ENCODE measurements around the gene DBF4. TPM values are rescaled to one million over a fixed set of nuclear protein-coding genes. Genes with fewer than 3 reads are reported as not detected.

DBF4 gene
- total and polyA plus RNA-seq, 2 of the 13 experiments (the other 11 are each of a cell fraction or from before 2014, with no cell fraction given), result 5.0 to 64.4 TPM

DNA sequence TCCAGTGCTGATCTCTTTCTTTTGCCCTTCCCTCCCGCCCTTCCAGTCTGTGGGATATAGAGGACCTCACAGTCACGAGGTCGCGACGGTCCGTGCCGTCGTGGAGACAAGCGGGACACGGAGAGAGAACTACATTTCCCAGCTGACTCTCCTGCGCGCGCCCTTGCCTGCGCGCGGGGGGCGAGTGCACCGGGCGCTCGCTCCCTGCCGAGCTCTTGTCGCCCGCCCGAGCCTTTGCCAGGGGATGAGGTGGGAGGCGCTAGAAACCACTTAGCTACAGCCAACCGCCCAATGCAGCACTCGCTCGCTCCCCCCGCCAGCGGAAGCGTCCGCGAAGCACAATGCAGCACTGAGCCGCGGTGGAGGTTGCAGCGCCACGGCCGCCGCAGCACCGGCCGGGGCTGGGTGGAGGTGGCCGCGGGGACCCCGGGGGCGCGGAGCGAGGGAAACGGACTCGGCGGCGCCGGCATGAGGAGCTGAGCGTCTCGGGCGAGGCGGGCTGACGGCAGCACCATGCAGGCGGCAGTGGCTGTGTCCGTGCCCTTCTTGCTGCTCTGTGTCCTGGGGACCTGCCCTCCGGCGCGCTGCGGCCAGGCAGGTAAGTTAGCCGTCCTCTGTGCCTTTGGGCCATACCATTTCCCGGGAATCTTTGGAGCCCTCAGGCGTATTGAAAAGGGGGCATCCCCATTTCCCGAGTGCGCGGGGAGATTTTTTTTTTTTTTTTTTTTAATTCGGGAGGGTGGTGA, 57.8 kb downstream of the DBF4 start, which contains the start of gene ADAM22 (continued):
- TF ChIP-seq SUZ12 (IDR thresholded peaks at IDR 0.05; ENCODE audit: low read depth, low read length), result peak; percentile 42; the same call in 1 of the 2 replicates
- peak; percentile 30; the same call in 1 of the 2 replicates for TF ChIP-seq ZFP90 (CRISPR knock-in tag; IDR thresholded peaks at IDR 0.05; ENCODE audit: borderline replicate concordance)
- TF ChIP-seq JUN (CRISPR knock-in tag; IDR thresholded peaks at IDR 0.05), result no peak
- no peak for TF ChIP-seq MAFK (conservative IDR thresholded peaks at IDR 0.05 in 1 of 2, IDR thresholded peaks at IDR 0.05 in 1 of 2; ENCODE audit: low read length in 2 of 2)
- TF ChIP-seq ZNF230 (CRISPR knock-in tag; IDR thresholded peaks at IDR 0.05), result peak; percentile 38; the same call in 1 of the 2 replicates
- 0 out of 2 replicates have a peak, but pooled peaks have one; percentile 26 for TF ChIP-seq ZNF672 (CRISPR knock-in tag; IDR thresholded peaks at IDR 0.05)
- TF ChIP-seq MED1 (CRISPR knock-in tag; IDR thresholded peaks at IDR 0.05), result peak; percentile 50
- peak; percentile 57; the same call in 1 of the 2 replicates for TF ChIP-seq ZNF563 (CRISPR knock-in tag; IDR thresholded peaks at IDR 0.05)
- TF ChIP-seq XRCC5 (optimal IDR thresholded peaks at IDR 0.05; ENCODE audit: low read length), result peak; percentile 96
- TF ChIP-seq, protein P1, sequence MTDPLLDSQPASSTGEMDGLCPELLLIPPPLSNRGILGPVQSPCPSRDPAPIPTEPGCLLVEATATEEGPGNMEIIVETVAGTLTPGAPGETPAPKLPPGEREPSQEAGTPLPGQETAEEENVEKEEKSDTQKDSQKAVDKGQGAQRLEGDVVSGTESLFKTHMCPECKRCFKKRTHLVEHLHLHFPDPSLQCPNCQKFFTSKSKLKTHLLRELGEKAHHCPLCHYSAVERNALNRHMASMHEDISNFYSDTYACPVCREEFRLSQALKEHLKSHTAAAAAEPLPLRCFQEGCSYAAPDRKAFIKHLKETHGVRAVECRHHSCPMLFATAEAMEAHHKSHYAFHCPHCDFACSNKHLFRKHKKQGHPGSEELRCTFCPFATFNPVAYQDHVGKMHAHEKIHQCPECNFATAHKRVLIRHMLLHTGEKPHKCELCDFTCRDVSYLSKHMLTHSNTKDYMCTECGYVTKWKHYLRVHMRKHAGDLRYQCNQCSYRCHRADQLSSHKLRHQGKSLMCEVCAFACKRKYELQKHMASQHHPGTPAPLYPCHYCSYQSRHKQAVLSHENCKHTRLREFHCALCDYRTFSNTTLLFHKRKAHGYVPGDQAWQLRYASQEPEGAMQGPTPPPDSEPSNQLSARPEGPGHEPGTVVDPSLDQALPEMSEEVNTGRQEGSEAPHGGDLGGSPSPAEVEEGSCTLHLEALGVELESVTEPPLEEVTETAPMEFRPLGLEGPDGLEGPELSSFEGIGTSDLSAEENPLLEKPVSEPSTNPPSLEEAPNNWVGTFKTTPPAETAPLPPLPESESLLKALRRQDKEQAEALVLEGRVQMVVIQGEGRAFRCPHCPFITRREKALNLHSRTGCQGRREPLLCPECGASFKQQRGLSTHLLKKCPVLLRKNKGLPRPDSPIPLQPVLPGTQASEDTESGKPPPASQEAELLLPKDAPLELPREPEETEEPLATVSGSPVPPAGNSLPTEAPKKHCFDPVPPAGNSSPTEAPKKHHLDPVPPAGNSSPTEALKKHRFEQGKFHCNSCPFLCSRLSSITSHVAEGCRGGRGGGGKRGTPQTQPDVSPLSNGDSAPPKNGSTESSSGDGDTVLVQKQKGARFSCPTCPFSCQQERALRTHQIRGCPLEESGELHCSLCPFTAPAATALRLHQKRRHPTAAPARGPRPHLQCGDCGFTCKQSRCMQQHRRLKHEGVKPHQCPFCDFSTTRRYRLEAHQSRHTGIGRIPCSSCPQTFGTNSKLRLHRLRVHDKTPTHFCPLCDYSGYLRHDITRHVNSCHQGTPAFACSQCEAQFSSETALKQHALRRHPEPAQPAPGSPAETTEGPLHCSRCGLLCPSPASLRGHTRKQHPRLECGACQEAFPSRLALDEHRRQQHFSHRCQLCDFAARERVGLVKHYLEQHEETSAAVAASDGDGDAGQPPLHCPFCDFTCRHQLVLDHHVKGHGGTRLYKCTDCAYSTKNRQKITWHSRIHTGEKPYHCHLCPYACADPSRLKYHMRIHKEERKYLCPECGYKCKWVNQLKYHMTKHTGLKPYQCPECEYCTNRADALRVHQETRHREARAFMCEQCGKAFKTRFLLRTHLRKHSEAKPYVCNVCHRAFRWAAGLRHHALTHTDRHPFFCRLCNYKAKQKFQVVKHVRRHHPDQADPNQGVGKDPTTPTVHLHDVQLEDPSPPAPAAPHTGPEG (CRISPR knock-in tag; IDR thresholded peaks at IDR 0.05), result peak; percentile 99
- TF ChIP-seq MBNL3 (CRISPR knock-in tag; conservative IDR thresholded peaks at IDR 0.05), result no peak
- TF ChIP-seq, protein P2, sequence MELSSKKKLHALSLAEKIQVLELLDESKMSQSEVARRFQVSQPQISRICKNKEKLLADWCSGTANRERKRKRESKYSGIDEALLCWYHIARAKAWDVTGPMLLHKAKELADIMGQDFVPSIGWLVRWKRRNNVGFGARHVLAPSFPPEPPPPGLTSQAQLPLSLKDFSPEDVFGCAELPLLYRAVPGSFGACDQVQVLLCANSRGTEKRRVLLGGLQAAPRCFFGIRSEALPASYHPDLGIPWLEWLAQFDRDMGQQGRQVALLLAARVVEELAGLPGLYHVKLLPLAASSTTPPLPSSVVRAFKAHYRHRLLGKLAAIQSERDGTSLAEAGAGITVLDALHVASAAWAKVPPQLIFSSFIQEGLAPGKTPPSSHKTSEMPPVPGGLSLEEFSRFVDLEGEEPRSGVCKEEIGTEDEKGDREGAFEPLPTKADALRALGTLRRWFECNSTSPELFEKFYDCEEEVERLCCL (CRISPR knock-in tag; IDR thresholded peaks at IDR 0.05; ENCODE audit: borderline replicate concordance), result no peak
- TF ChIP-seq MED13 (CRISPR knock-in tag; IDR thresholded peaks at IDR 0.05), result peak; percentile 69; the same call in 1 of the 2 replicates
- 0 out of 2 replicates have a peak, but pooled peaks have one; percentile 44 for TF ChIP-seq ZNF205 (CRISPR knock-in tag; IDR thresholded peaks at IDR 0.05)
- TF ChIP-seq NR2F1 (CRISPR knock-in tag; IDR thresholded peaks at IDR 0.05), result no peak
- TF ChIP-seq, protein P3, sequence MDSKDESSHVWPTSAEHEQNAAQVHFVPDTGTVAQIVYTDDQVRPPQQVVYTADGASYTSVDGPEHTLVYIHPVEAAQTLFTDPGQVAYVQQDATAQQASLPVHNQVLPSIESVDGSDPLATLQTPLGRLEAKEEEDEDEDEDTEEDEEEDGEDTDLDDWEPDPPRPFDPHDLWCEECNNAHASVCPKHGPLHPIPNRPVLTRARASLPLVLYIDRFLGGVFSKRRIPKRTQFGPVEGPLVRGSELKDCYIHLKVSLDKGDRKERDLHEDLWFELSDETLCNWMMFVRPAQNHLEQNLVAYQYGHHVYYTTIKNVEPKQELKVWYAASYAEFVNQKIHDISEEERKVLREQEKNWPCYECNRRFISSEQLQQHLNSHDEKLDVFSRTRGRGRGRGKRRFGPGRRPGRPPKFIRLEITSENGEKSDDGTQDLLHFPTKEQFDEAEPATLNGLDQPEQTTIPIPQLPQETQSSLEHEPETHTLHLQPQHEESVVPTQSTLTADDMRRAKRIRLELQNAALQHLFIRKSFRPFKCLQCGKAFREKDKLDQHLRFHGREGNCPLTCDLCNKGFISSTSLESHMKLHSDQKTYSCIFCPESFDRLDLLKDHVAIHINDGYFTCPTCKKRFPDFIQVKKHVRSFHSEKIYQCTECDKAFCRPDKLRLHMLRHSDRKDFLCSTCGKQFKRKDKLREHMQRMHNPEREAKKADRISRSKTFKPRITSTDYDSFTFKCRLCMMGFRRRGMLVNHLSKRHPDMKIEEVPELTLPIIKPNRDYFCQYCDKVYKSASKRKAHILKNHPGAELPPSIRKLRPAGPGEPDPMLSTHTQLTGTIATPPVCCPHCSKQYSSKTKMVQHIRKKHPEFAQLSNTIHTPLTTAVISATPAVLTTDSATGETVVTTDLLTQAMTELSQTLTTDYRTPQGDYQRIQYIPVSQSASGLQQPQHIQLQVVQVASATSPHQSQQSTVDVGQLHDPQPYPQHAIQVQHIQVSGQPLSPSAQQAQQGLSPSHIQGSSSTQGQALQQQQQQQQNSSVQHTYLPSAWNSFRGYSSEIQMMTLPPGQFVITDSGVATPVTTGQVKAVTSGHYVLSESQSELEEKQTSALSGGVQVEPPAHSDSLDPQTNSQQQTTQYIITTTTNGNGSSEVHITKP (CRISPR knock-in tag; IDR thresholded peaks at IDR 0.05; ENCODE audit: low read depth), result 0 out of 2 replicates have a peak, but pooled peaks have one; percentile 12
- TF ChIP-seq CBX2 (IDR thresholded peaks at IDR 0.05; ENCODE audit: low read depth, low read length), result no peak
- TF ChIP-seq CBX2 (CRISPR knock-in tag; IDR thresholded peaks at IDR 0.05; ENCODE audit: low read depth), result no peak
- peak; percentile 55; the same call in 1 of the 2 replicates for TF ChIP-seq PHF21A (CRISPR knock-in tag; IDR thresholded peaks at IDR 0.05)
